KG1 (cell line): ENCODE measurements around the gene CSH2.
"Not testable (repeated sequence)": the region's sequence is repeated elsewhere in the genome, so short reads cannot be mapped to it uniquely, and the experiment has no call there.

Experiments
- DNase-seq: peaks from one replicate; lab custom pipeline; 2025; lab: John Stamatoyannopoulos, UW

The CSH2 gene

GRCh38 chr17:63896524-63897354, 23.3 kb upstream of the CSH2 start, which contains the start of gene CSH1:
Gene CSH1 (minus strand): TSS chr17:63896574. CDS start chr17:63896511, 63 bp downstream.
- not testable (repeated sequence) for DNase-seq

DNA sequence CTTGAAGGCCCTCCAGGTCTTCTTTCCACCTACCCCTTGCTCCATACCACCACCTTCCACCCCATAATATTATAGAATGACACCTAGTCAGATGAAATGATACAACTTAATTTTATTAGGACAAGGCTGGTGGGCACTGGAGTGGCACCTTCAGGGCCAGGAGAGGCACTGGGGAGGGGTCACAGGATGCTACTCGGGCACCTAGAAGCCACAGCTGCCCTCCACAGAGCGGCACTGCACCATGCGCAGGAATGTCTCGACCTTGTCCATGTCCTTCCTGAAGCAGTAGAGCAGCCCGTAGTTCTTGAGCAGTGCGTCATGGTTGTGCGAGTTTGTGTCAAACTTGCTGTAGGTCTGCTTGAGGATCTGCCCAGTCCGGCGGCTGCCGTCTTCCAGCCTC, 21.3 kb upstream of the CSH2 start:
- DNase-seq = not testable (repeated sequence)

DNA sequence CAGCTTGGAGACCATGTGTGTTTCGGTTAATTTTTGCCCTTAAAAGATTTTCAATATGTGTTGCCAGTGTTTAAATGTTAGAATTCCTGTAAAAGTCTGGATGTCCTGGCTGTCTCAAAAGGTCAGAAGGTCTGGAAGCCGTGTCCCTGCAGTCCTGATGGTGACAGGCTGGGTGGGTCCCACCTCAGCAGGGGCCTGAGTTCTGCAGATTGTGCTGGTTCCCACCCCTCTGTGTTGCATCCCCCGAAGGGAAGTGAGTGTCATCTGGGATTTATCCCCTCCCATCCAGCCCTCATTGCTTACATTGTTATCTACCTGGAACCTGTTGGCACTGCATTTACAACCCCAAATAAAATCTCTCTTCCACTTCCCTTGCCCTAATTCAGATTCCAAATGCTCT, 20.5 kb upstream of the CSH2 start:
- DNase-seq = not testable (repeated sequence)

- DNase-seq = not testable (repeated sequence)
Observed at GRCh38 chr17:63892316-63893037, 19.0 kb upstream of the CSH2 start.

DNA sequence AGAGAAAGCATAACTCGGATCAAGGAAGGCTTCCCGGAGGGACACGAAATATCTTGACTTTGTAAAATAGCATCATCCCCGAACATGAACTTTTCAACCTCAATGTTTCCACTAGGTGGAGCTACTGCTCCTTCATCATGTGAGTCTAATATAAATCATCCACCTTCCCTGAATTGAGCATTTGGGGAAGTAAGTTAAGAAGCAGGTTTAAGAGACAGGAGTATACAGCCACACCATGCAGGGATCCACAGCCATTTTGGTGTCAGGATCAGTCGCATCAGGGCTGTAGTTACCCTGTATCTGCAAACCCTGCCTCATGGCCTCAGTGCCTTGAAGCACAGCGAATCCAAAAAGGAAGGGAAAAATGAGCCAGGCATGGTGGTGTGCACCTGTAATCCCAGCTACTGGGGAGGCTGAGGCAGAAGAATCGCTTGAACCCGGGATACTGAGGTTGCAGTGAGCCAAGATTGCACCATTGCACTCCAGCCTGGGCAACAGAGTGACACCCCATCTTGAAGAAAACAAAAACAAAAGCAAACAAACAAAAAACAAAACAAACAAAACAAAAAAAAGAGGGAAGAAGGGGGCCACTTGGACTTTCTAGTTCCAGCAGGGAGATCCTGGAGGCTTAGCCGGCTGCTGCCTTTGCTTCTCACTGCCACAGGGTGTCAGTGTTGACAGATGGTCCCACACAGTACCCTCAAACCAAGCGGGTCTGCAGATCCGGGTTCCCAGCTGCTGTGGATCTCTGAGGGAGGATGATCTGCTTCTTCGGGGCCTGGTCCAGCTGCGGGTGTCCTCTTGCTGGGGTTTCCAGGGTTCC, 15.8 kb upstream of the CSH2 start:
- peak; percentile 58 for DNase-seq

GRCh38 chr17:63885119-63885518, 11.6 kb upstream of the CSH2 start:
- not testable (repeated sequence) for DNase-seq

DNA sequence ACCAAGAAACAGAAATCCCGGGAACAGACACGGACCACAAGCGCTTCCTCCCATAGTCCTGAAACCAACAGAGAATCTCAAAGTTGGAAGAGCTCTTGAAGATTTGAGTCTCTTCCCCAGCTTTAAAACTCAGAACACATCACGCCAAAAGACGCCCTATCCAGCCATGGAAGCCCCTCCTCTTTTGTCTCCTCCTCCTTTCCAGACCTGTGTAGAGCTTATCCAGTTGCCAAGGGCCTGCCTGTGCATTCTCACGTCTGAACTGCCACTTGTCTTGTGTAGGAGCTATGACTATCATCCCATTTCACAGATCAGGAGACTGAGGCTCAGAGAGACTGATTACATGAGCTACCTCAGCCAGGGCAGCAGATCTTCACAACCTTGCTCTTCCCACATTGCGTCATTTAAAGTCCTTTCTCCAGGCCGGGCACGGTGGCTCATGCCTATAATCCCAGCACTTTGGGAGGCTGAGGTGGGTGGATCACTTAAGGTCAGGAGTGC, 9.2 kb upstream of the CSH2 start:
- DNase-seq = not testable (repeated sequence)

- DNase-seq = peak; percentile 2
Observed at GRCh38 chr17:63881935-63882601, 8.6 kb upstream of the CSH2 start, which contains the start of gene GH2. Gene GH2 (minus strand): TSS chr17:63881944. CDS start chr17:63881801, 143 bp downstream.

DNA sequence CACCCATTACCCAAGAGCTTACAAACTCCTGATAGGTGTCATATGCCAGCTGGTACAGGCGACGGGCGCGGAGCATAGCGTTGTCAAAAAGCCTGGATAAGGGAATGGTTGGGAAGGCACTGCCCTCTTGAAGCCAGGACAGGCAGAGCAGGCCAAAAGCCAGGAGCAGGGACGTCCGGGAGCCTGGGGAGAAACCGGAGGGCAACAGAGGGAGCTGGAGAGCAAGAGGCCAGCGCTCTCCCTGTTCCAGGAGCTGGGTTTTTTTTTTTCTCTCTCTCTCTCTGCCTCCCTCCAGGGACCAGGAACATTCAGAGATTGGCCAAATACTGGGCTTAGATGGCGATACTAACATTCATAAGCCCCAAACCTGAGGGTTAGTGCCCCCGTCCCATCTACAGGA, 7.9 kb upstream of the CSH2 start:
- not testable (repeated sequence) for DNase-seq

DNA sequence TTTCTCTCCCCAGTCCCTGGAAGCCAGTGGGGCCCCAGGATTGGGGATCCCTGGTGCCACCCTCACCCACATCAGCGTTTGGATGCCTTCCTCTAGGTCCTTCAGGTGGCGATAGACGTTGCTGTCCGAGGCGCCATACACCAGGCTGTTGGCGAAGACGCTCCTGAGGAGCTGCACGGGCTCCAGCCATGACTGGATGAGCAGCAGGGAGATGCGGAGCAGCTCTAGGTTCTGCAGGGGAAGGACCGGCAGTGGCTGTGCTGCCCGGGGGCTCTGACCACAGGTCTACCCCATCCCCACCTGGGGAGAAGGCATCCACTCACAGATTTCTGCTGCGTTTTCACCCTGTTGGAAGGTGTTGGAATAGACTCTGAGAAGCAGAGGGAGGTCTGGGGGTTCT, 7.2 kb upstream of the CSH2 start:
- no peak for DNase-seq

GRCh38 chr17:63878413-63878812, 4.9 kb upstream of the CSH2 start:
- DNase-seq = not testable (repeated sequence)

GRCh38 chr17:63874693-63875092, 1.2 kb upstream of the CSH2 start:
- DNase-seq = not testable (repeated sequence)

- DNase-seq = not testable (repeated sequence)
Observed at GRCh38 chr17:63874061-63874626, 667 bp upstream of the CSH2 start.

- not testable (repeated sequence) for DNase-seq
Observed at GRCh38 chr17:63871646-63872365, 1.7 kb downstream of the CSH2 start.

DNA sequence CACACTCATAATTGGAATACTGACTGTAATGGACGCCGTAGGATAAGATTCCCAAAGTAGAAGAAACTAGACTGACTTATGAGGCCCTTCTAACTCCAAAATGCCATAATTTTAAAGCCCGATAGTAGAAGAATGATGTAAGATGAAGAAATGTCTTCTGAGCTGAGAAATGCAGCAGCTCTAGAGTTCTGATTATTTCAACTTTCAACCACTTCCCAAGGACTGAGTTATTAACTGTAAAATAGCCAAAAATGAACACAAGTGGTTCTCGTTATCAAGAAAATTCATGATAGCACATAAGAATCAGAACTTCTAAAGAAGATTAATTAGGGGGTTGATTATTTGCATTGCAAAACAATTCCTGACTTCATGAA, 3.2 kb downstream of the CSH2 start:
- not testable (repeated sequence) for DNase-seq

GRCh38 chr17:63869491-63870291, 3.8 kb downstream of the CSH2 start:
- DNase-seq = not testable (repeated sequence)

- not testable (repeated sequence) for DNase-seq
Observed at GRCh38 chr17:63866625-63867024, 6.9 kb downstream of the CSH2 start.

DNA sequence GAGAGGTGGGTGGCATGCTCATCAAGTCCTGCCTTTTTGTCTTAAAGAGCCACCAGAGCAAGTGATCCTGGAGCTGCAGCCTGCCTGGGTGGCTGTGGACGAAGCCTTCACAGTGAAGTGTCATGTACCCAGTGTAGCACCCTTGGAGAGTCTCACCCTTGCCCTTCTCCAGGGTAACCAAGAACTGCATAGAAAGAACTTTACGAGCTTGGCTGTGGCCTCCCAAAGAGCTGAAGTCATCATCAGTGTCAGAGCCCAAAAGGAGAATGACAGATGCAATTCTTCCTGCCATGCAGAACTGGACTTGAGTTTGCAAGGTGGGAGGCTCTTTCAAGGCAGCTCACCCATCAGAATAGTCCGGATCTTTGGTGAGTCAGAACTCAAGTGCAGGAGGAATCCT, 14.2 kb downstream of the CSH2 start:
- DNase-seq = no peak

GRCh38 chr17:63856425-63856824, 17.1 kb downstream of the CSH2 start:
- DNase-seq = not testable (repeated sequence)
